NCI-H1105 treated with DMSO at 0.1 percent for 48 hours (cell line): ENCODE results near the gene PLXNA2.

Experiments
- DNase-seq: peaks from one replicate; lab custom pipeline; 2025; lab: John Stamatoyannopoulos, UW

The PLXNA2 gene

GRCh38 chr1:208137193-208137592, 107.0 kb downstream of the PLXNA2 start:
- peak; percentile 94 for DNase-seq

GRCh38 chr1:208136459-208137182, 107.6 kb downstream of the PLXNA2 start:
- DNase-seq = no peak

- no peak for DNase-seq
These were observed 108.8 kb downstream of the PLXNA2 start for GRCh38 chr1:208135354-208135753.

GRCh38 chr1:208134491-208134890, 109.7 kb downstream of the PLXNA2 start:
- DNase-seq = no peak

GRCh38 chr1:208133355-208133754, 110.8 kb downstream of the PLXNA2 start:
- no peak for DNase-seq

- peak; percentile 40 for DNase-seq
These were observed 111.8 kb downstream of the PLXNA2 start for GRCh38 chr1:208132287-208132882.

- no peak for DNase-seq
These were observed 112.4 kb downstream of the PLXNA2 start for GRCh38 chr1:208131621-208132286.

GRCh38 chr1:208129487-208129886, 114.7 kb downstream of the PLXNA2 start:
- no peak for DNase-seq

- DNase-seq = peak; percentile 20
These were observed 115.1 kb downstream of the PLXNA2 start for GRCh38 chr1:208129060-208129459.

- DNase-seq = no peak
These were observed 116.2 kb downstream of the PLXNA2 start for GRCh38 chr1:208127792-208128529.

- no peak for DNase-seq
These were observed 116.9 kb downstream of the PLXNA2 start for GRCh38 chr1:208127284-208127683.

- DNase-seq = no peak
These were observed 118.1 kb downstream of the PLXNA2 start for GRCh38 chr1:208126108-208126507.

GRCh38 chr1:208122612-208123358, 121.4 kb downstream of the PLXNA2 start:
- DNase-seq = no peak

- no peak for DNase-seq
These were observed 122.3 kb downstream of the PLXNA2 start for GRCh38 chr1:208121813-208122364.

GRCh38 chr1:208120431-208120790, 123.8 kb downstream of the PLXNA2 start:
- no peak for DNase-seq

- no peak for DNase-seq
These were observed 125.2 kb downstream of the PLXNA2 start for GRCh38 chr1:208118841-208119606.

- DNase-seq = no peak
These were observed 125.9 kb downstream of the PLXNA2 start for GRCh38 chr1:208118306-208118705.

GRCh38 chr1:208117826-208118225, 126.4 kb downstream of the PLXNA2 start:
- no peak for DNase-seq

GRCh38 chr1:208117409-208117808, 126.8 kb downstream of the PLXNA2 start:
- no peak for DNase-seq

- DNase-seq = no peak
These were observed 128.1 kb downstream of the PLXNA2 start for GRCh38 chr1:208115924-208116640.
